Activated CD4-positive, CD25-positive, alpha-beta regulatory T cell (primary cell): ENCODE data around the gene MEIS2.

Experiments
- DNase-seq, 4 experiments: peaks; one replicate each; lab custom pipeline; 2025; lab: John Stamatoyannopoulos, UW

MEIS2 gene

DNA sequence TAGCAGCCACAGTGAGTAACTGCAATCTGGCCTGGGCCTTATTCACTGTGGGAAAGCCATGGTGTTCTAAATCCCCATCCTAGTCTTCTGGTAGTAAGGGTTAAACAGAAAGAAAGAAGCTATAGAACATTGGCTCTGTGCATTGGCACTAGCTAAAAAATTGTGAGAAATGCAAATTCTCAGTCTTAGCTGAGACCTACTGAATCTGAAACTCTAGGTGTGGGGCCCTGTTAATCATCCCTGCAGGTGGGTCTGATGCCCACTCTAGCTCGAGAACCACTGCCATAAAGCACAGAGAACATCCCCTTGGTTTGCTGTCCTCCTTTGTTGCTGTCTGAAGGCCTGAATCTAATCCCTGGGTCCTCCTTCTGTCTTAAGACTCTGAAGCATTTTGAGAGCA is 59.3 kb downstream of the MEIS2 start:
- DNase-seq: no peak

DNA sequence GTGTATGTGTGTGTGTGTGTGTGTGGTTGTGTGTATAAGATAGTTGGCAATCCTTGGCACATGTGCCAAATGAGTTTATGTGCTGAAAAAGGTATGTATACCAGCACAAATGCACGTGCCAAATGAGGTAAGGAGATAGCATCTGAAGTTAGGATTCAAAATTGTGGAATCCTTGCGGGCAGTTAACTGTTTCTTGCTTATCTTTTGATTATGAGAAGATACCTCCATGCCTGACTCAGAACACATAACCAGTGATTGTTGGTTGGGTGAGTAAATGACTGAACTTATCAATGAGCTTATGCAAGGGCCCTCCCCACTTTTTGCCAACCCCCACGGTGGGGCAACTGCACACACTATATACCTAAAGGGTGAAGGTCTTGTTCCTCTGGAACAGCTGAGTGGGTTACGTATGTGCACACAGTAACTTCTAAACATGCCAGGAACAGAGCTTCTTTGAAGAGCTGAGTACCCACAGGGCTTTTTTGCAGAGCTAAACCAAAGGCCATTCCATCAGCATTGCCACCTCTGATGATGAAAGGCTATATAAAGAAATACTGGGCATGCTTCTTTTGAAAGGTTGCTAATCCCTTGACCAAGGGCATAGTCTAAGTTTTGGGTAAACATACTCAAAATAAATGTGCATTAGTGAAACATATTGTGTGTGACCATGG is 60.1 kb downstream of the MEIS2 start:
- no peak for DNase-seq

DNA sequence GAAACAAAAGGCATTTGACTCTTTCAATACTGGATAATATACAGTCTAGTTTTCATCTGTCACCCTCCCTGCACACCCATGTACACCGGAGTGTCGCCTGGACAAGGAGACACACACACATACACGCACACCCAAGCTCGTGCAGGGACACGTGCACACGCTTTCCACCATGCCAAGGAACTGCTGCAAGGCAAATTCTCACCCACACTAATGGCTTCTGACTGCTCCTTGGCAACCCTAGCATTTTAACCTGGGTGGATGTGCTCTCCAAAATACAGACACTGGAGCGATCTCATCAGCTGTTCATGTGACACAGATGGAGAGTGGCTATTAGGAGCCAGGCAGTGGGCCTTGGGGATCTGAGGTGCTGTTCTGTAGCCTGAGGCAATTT is 61.6 kb downstream of the MEIS2 start:
- DNase-seq: no peak

DNA sequence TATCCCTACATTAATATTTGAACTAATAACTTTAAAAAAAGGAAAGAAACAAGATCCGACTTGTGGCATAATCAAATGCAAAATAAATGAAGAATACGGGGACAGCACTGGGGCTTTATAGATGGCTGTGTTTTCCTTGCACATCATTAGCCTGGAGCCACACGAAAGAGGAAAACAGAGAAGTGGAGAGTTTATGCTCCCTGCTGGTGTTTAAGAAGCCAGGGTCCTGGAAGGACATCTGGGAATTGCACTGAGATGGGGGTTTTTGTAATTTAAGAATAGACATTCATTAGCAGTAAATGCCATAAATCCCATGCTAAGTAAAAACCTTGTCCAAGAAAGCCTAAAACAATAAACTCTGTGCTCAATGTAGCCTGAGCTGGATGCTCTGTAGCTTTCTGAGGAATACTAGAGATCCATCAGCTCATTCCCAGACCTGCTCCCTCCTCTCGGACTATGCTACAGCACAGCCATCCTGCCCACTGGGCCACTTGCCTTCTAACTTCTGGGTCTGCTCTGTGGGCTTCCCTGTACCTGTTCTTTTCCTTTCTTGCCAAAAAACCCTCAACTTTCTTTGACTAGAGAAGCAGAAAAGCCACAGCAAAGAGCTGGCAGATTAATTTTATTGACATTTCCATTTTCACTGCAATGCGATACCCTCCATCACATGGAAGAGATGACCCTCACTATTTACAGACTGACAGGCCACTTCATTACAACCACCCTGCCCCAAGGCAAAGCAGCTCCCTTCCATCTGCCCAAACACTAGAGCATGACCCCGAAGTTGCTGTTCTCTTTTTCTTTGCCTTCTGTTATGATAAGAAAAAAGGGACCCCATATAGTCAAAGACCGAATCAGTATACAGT is 62.3 kb downstream of the MEIS2 start:
- no peak for DNase-seq

DNA sequence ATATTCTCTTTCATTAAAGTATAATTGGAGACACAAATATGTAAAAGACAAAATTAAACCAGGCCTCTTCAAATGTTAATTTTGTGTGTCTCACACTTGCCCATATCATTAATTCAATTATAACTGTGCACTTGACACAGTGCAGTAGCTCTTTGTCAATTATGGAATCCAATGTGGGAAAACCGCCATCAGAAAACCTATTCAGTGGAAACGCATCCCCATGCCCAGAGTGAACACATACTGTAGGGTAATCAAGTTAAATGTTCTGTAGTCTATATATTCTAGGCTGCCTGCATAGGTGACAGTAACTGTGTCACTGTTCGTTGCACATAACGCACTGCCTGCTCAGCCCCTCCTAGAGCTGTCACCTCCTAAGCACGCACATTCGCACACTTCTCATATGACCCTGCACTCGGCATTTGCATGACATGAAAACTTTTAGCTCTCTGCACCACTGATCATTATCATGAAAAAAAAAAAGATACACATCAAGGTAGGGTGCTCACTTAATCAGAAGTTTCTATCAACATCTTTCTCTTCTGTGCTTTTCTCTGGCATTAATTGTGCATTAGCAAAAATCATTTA is 63.2 kb downstream of the MEIS2 start:
- no peak for DNase-seq

DNA sequence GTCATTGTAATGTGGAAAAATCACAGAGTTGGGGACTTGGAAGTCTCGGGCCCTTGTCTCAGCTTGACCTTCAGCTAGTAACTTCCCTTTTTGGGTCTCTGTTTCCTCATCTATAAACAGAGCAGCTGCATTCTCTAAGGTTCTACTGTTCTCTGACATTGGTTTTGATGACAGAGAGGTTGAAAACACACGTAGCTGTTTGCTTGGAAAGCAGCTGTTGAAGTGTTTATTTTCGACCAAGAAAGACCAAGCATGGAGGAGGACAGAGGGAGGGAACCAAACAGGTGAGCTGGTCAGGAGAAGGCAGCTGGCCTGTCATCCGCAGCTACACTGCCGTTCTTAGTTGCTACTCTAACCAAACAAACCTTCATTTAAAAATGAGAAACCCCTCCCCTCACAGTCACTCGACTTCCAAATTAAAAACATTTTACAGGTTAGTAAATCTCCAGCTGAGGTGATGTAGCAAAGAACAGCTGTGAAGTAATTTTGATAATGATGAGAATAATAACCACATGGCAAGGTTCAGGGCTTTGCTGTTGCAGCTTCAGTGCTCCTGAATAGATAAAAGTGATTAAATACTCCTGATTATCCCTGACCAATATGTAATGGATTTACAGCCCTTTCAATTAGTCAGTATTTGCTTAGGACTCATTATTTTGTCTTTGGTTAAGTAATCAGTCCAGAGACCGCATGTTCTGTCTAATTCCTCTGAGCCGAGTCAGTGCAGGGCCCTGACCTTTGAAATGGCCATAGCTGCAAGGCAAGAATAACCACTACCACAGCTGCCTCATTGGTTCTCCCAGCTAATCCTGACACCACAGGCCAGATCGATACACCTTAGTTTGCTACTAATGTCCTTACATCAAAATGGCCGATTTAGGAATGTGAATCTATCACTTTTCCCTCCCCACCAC is 65.3 kb downstream of the MEIS2 start:
- DNase-seq: no peak

DNA sequence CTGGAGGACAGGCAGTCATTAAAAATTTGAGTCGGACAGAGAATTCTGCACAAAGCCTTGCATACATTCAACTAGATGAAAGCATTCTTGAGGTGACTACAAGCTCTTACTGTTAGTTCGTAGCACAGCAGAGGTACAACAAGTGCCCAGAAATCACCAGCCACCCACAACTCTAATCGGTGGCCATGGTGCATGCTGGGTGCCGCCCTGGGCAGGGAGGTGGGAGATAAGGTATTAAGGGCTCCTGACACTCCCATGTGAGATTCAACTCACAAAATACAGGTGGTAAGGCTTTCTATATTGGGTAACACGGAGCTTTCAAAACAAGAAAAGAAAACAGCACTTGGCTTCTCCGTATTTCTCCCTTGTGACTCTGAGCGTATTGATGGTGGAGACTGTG is 66.0 kb downstream of the MEIS2 start:
- no peak for DNase-seq

DNA sequence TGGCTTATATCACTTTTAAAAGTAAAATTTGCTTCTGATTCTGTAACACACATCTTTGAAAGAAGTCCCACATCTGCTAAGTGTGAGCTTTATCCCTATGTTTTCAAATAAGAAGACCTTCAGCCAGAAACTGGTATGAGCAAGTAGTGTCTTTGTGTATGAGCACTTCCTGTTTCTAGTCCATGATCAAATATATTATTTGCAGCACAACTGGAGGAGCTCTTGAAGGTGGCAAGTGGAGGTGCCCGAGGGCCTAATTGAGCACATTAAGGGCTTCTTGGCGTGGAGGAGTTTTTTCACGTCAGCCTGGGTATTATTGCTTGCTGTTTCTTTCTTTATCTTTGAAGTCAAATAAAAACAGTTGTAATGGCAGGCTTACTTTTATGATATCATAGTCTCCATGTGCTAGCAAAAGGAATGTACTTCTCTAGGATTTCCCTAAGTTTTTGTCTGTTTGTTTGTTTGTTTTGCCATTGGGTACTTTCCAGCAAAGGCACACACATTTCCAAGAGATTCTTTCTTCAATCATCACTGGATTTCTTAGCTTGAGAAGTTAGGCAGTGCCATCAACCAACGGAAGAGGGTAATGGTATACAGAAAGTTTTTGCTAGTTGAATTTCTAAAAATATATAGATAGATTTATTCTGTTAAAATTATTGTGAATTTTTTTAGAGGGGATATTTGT is 68.1 kb downstream of the MEIS2 start:
- no peak for DNase-seq

DNA sequence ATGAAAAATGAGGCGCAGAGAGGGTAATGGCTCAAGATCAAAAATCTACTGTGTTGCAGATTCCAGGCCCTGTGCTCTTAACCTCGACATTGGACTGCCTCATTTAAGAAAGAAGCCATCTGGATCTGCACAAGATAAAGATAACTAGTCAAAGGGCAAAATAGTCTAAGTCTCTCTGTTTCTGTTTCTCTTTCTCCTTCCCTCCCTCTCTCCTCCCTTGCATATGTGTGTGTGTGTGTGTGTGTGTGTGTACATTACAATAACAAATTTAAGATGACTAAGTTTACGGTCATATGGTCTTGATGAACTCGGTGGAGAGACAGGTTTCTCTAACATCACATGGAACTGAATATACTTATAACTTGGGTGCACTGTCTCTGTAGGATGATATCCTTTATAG is 69.2 kb downstream of the MEIS2 start:
- DNase-seq: no peak

DNA sequence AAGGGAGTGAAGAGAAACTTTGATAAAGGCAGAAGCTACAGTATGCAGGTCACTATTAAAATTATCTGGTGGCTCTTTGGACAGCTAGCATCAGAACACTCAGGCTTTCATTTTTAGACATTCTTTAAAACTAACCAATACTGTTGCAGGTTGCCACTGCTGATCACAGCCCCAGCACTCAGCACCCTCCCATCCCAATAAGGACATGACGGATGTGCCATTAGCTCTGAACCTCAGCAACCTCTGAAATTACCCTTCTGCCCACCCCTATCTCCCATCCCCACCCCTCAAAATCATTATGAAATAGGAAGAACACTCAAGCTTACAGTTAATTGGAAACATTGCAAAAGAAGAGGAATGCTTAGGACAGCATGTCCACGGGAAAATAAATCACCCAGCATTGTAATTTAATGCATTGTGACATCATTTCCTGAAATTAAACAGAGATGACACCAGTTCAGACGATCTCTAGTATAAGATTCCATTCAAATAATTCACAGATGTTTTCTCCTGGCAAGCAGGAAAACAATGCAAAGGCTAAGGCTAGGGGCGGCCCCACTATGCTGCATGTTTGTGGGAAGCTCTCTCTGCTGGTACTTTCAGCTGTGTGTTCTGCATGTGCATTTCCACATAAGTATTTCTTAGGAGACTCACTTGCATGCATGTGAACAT is 71.6 kb downstream of the MEIS2 start:
- no peak for DNase-seq

DNA sequence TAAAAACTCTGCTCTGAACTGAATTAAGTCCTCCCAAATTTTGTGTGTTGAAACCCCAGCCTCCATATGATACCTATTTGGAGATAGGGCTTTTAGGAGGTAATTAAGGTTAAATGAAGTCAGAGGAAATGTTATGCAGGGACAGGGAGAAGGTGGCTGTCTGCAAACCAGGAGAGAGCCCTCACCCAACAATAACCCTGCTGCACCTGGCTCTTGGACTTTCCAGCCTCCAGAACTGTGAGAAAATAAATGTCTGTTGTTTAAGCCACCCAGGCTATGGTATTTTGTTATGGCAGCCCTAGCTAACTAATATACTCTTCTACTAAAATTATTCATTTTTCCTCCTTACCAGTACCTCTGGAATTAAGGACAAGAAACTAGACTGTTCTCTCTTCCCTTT is 79.5 kb downstream of the MEIS2 start:
- no peak for DNase-seq

DNA sequence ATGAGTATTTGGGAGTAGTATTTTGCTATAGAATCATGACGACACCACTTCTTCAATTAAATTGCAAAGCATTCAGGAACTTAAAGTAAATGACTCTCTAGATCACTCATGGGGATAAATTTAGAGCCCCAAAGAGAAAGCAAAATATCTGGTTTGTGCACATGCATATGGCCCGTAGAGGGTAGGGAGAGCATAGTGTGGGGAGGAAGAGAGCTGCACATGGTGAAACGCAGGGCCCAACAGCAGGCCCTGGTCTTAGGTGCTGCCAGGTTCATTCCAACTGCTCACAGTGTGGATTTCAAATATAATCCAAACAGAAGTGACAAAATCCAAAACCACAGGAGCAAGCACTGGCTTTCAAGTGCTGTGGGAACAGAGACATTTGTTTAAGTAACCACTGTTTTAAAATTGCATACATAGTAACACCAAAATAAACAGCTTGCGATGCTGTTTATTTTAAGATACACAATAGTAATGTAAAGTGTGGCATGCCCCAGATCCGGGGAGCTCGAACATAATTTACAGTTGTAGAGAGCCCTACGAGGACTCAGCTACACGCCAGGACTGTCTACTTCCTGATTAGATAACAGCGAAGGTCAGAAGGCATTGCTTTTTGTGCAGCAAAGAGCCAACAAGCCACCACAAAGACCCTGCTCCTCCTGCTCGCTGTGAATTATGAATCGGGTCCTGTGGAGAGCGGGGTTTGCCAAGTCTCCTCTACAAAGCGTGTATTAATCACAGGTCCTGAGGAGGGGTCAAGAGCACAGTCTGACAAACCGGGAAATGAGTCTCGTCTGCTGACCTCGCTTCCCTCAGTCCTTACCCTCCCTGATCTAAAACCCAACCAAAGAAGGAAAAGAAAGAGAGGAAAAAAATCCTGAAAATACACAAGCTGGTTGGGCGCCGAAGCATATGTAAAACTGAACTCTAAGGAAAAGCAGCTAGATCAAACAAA is 80.6 kb downstream of the MEIS2 start:
- DNase-seq: no peak

DNA sequence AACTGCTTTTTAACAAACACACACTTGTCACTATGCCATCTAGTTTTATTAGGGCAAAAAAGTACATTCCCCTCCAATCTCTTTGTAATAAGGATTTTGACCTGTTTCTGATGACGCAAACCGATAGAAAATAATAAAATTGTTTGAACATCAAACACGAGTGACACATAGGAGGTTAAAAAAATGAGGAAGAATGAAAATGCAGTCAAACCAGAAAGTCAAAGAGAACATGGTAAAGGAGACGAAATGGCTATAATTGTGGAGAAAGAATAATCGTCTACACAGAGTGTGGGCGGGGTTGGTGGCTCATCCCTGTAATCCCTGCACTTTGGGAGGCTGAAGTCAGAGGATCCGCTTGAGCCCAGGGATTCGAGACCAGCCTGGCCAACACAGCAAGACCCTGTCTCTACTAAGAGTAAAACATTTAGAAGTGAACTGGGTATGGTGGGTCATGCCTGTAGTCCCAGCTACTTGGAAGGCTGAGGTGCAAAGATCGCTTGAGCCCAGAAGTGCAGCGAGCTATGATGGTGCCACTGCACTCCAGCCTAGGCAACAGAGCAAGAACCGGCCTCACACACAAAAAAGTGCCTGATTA is 83.2 kb downstream of the MEIS2 start:
- DNase-seq: no peak

DNA sequence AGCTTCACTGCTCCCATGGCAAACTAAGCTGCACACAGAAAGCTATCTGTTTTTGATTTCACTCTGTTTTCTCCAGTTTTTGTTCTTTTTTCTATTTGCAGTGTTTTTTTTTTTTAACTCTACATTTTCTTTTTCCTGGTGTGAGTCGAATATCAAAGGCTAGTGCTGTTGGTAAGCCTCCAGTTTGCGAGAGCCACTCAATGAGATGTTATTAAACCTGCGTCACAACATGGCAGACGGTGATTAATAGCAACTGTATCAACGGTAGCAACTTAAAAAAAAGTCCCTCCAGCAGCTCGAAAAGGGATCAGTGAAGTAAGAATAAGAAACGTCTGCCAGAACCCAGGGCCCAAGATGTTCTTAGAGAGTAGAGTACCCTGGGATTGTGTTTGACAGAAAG is 84.1 kb downstream of the MEIS2 start:
- no peak for DNase-seq

DNA sequence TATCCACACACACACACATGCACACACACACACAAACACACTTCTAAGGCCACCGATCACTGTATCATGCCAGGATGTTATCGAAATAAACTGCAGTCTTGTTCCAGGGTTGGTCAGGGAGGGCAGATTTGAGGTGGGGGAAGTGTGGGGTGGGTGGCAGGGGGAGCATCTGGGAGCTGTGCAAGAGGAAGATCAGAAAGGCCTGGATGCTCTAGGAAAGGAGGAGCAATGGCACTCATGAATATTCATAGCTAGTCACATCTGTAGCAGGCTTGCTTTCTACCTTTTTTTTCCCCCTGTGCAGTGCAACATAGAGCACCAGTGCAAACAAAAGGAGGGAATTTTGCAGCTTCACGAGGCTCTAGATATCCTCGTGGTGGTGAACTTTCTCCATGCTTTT is 84.9 kb downstream of the MEIS2 start:
- DNase-seq: no peak

DNA sequence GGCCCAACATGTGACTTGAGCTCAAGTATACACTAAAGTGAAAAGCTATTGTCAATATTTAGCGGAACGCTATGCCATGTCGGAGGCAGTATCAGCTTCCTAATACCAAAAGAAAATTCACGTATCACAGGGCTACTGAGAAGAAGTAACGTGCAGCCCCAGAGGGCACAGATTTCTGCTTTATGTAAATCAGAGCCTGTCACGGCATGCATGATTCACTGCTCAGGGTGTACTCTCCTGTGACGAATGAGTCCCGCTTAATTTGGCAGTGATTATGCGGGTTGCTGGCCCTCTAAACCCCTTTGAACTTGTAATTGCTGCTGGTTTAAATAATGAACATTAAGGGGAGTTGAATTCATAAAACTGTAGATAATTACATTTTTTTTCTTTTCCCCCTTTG is 85.3 kb downstream of the MEIS2 start:
- no peak for DNase-seq

DNA sequence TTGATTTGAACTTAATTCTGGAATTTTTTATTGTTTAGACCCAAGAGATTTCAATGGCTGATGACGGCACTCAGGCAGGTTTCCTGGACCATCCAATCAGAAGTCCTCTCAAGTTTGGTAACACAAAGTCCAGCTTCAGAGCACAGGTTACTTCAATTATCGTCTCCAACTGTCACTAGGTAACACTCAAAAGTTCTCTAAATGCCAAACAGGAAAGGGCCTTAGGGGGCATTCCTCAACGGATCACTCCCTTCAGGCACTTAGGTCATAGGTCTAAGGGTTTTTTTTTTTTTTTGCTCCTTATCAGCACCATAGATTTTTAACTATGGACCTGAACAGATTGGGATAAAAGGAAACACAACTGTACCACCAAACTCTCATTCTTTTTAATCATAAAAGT is 85.8 kb downstream of the MEIS2 start:
- DNase-seq: no peak

DNA sequence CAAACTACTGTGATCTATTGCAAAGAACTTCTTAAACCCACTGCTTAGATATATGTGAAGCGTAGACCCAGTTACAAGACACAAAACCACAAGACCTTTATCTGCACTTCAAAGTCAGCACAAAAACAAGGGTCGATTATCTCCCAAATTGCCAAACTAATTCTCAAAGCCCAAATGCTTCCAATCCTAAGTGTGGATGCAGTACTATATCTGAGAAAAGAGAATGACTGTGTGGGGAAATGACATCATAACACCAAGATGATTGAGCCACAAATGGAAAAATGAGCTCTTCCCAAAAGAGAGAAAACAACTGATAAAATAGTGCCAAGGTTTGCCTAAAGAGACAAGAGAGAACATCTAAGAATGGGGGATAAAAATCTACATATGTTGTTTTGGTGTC is 86.2 kb downstream of the MEIS2 start:
- no peak for DNase-seq

DNA sequence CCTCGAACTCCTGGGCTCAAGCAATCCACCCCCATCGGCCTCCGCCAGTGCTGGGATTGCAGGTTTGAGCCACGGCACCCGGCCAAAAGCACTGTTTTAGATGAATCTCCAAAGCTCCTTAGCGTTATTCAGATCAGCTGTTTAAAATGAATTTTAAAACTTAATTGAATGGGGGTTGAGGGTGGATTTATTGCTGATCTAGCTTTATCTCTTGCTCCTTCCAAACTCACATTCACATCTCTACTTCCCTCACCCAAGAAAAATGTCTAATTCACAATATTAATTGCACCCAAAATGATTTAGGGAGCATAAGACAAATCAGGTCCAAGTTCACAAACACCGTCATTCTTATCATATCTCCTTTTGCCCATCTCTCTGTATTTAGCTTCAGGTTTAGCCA is 89.8 kb downstream of the MEIS2 start:
- DNase-seq: no peak

DNA sequence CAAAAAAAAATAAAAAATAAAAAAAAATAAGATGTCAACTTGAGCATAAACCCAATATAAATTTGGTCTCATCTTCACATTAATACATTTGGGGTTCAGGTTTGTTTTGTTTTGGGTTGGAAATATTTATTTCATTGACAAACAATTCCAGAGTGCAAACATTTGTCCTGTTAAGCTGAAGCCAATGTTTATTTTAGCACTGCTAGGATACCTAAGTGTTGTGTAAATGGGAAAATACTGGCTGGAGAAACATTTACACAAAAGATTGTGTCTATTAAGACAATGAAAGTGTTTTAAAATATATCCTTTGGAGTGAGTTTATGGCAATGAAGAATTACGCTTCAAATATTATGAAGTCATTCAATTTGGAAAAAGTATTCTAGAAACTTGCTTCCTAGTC is 91.1 kb downstream of the MEIS2 start:
- no peak for DNase-seq
